Ectodermal cell (in vitro differentiated cells): ENCODE results near the gene CDH6.

Experiments used
- H3K27ac ChIP-seq: 2 replicates; pipeline ENCODE4 v1.7.0; 2013; ENCODE audit warnings: mild to moderate bottlenecking, low read depth, low read length; ENCODE audit not compliant: insufficient read depth, poor library complexity, severe bottlenecking
- H3K27me3 ChIP-seq: 2 replicates; pipeline ENCODE4 v1.7.0; 2013; ENCODE audit warnings: mild to moderate bottlenecking, low read length; ENCODE audit not compliant: insufficient read depth, control insufficient read depth, poor library complexity, severe bottlenecking
- H3K36me3 ChIP-seq: one replicate; pipeline ENCODE4 v1.7.0; 2013; ENCODE audit warnings: low read length; ENCODE audit not compliant: control insufficient read depth, insufficient read depth
- H3K4me1 ChIP-seq: one replicate; pipeline ENCODE4 v1.7.0; 2013; ENCODE audit warnings: low read length; ENCODE audit not compliant: control insufficient read depth, insufficient read depth
- H3K4me3 ChIP-seq: 2 replicates; pipeline ENCODE4 v1.7.0; 2013; ENCODE audit warnings: low read depth, low read length, control low read depth; ENCODE audit not compliant: insufficient read depth
- H3K9me3 ChIP-seq: 2 replicates; pipeline ENCODE4 v1.7.0; 2013; ENCODE audit warnings: mild to moderate bottlenecking, low read length, moderate library complexity; ENCODE audit not compliant: control insufficient read depth
- WGBS, 2 experiments: methylation state at CpG; one replicate each; pipeline ENCODE4 v1.1.7; 2013; ENCODE audit warnings: missing lambda C conversion rate in 2 of 2; 5-methylcytosine and 5-hydroxymethylcytosine counted together

The CDH6 gene

DNA sequence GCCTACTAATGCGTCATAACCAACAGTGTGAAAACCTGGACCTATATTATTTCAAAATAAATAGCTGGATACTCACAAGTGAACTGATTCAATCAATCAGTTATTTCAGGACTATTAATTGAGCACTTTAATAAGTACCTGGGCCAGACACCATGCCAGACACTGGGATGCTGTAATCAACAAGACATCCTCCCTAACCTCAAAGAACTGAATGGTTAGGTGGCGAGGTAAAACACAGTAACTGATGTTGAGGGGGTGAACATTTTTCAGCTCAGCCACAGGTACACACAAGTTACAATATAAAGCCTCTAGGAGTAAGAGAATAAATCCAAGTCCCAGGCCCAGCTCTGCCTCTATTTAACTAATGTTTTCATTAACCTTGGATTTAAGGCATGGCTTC, 24.0 kb downstream of the CDH6 start:
- H3K36me3 ChIP-seq, result no peaks in the 10 kb centered on the region
- no peak overlapping the region for H3K4me3 ChIP-seq
- H3K27me3 ChIP-seq, result no peaks in the 10 kb centered on the region
- no peaks in the 10 kb centered on the region for H3K9me3 ChIP-seq
- peaks cover 5% of the 10 kb centered on the region for H3K4me1 ChIP-seq
- H3K27ac ChIP-seq, result no peak overlapping the region
- WGBS, 2 experiments, result 94 to 100% methylated on average over 2 of the region's 2 CpGs

- H3K27ac ChIP-seq, result no peak overlapping the region
- 80 to 84% methylated on average over 3 of the region's 3 CpGs for WGBS, 2 experiments
- H3K27me3 ChIP-seq, result no peaks in the 10 kb centered on the region
- no peak overlapping the region for H3K4me3 ChIP-seq
- H3K36me3 ChIP-seq, result no peaks in the 10 kb centered on the region
- H3K9me3 ChIP-seq, result no peaks in the 10 kb centered on the region
- H3K4me1 ChIP-seq, result no peaks in the 10 kb centered on the region
Observed at GRCh38 chr5:31218978-31219377, 25.5 kb downstream of the CDH6 start.

DNA sequence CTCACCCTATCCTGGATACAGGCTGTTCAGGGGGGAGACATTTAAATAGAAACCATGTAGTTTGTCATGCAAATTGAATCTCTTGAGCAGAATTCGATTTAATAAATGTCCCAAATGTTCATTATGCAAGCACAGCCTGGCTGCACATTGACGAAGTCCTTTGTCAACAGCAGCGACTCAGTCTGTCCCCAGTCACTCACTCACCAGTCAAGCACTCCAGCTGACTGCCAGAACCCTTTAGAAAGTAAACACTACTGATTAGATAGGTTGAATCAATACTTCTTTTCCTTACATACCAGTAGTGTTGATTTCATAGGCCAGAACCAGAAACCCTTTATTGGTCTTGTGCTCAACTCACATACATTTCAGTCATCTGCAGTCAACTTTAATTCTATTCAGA, 27.5 kb downstream of the CDH6 start:
- 57 to 59% methylated on average over 3 of the region's 3 CpGs for WGBS, 2 experiments
- no peak overlapping the region for H3K4me3 ChIP-seq
- no peak overlapping the region for H3K27ac ChIP-seq
- no peaks in the 10 kb centered on the region for H3K4me1 ChIP-seq
- H3K27me3 ChIP-seq, result no peaks in the 10 kb centered on the region
- H3K9me3 ChIP-seq, result no peaks in the 10 kb centered on the region
- H3K36me3 ChIP-seq, result no peaks in the 10 kb centered on the region

DNA sequence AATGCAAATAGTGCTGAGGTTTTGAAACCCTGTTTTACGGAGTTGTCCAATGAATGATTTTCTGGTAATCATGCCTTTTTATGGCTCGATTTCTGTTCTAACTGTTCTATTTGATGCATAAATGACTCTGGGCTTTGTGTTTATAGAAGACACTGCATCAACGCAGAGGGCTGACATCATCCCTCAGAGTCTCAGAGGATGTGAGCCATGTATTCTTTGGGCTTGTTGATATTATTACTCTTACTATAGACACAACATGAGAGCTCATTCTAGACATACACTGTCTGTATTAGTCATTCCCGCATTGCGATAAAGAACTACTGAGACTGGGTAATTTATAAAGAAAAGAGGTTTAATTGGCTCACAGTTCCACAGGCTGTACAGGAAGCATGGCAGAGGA, 31.6 kb downstream of the CDH6 start:
- no peaks in the 10 kb centered on the region for H3K27me3 ChIP-seq
- no peaks in the 10 kb centered on the region for H3K4me1 ChIP-seq
- H3K27ac ChIP-seq, result no peak overlapping the region
- 95 to 96% methylated on average over 4 to 5 of the region's 5 CpGs for WGBS, 2 experiments
- no peaks in the 10 kb centered on the region for H3K9me3 ChIP-seq
- H3K36me3 ChIP-seq, result no peaks in the 10 kb centered on the region
- H3K4me3 ChIP-seq, result no peak overlapping the region

GRCh38 chr5:31225613-31226012, 32.1 kb downstream of the CDH6 start:
- Histone ChIP-seq H3K4me1 (no peaks in the 10 kb centered on the region), H3K27ac (no peak overlapping the region), H3K36me3 (no peaks in the 10 kb centered on the region), H3K27me3 (no peaks in the 10 kb centered on the region), H3K9me3 (no peaks in the 10 kb centered on the region), H3K4me3 (no peak overlapping the region)
- WGBS, 2 experiments, result 93 to 94% methylated on average over 3 of the region's 3 CpGs

- no peaks in the 10 kb centered on the region for H3K4me1 ChIP-seq
- H3K27ac ChIP-seq, result no peak overlapping the region
- 94 to 96% methylated on average over 5 of the region's 5 CpGs for WGBS, 2 experiments
- no peaks in the 10 kb centered on the region for H3K9me3 ChIP-seq
- no peak overlapping the region for H3K4me3 ChIP-seq
- no peaks in the 10 kb centered on the region for H3K36me3 ChIP-seq
- no peaks in the 10 kb centered on the region for H3K27me3 ChIP-seq
Observed at GRCh38 chr5:31226651-31227050, 33.2 kb downstream of the CDH6 start.

DNA sequence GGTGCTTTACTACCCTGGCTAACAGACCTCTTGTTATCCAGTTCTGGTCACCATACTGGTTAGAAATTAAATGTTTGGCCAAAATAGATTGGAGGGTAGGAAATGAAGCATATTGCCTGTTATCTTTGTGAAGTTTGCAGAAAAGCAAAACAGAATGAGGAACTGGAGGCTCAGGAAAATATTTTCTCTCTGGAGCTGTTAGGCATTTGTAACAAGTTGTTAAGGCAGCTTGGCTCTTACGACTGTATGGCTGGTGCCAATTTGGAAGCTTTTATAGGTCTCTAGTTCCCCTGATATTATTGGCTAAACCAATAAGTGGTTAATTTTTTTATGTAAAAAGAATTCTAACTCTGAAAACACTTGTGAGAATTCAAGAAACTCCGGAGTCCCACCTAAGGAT, 35.8 kb downstream of the CDH6 start:
- 88 to 97% methylated on average over 2 of the region's 2 CpGs for WGBS, 2 experiments
- H3K4me3 ChIP-seq, result no peak overlapping the region
- no peaks in the 10 kb centered on the region for H3K36me3 ChIP-seq
- H3K27me3 ChIP-seq, result no peaks in the 10 kb centered on the region
- H3K9me3 ChIP-seq, result no peaks in the 10 kb centered on the region
- no peak overlapping the region for H3K27ac ChIP-seq
- H3K4me1 ChIP-seq, result no peaks in the 10 kb centered on the region

DNA sequence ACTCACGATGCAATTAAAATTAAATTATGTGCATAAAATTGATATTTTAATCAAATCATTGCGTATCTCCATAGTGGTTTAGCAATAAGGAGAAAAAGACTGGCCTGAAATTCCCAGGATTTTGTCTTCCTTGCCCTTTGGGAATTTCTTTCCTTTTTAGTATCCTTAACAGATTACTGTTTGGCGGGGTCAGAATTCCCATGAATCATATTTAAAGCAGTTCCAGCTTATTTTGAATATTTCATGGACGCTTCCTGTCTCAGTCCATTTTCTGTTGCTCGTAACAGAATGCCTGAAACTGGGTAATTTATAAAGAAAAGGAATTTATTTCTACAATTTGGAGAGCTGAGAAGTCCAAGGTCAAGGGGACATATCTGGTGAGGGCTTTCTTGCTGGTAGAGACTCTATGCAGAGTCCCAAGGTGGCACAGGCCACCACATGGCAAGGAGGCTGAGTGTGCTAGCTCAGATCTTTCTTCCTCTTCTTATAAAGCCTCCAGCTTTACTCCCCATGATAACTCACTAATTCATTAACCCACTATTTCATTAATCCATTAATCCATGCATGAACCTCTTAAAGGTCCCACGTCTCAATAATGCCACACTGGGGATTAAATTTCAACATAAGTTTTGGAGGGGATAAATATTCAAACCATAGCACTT, 37.8 kb downstream of the CDH6 start:
- 88 to 95% methylated on average over 5 of the region's 6 CpGs for WGBS, 2 experiments
- Histone ChIP-seq H3K4me3 (no peak overlapping the region), H3K27ac (no peak overlapping the region), H3K9me3 (no peaks in the 10 kb centered on the region), H3K27me3 (no peaks in the 10 kb centered on the region), H3K36me3 (no peaks in the 10 kb centered on the region), H3K4me1 (no peaks in the 10 kb centered on the region)

GRCh38 chr5:31232273-31232888, 38.9 kb downstream of the CDH6 start:
- H3K4me1 ChIP-seq, result no peaks in the 10 kb centered on the region
- H3K36me3 ChIP-seq, result no peaks in the 10 kb centered on the region
- 15 to 18% methylated on average over 4 of the region's 4 CpGs for WGBS, 2 experiments
- H3K9me3 ChIP-seq, result no peaks in the 10 kb centered on the region
- H3K27ac ChIP-seq, result no peak overlapping the region
- H3K4me3 ChIP-seq, result no peak overlapping the region
- no peaks in the 10 kb centered on the region for H3K27me3 ChIP-seq

- no peak overlapping the region for H3K27ac ChIP-seq
- H3K27me3 ChIP-seq, result no peaks in the 10 kb centered on the region
- H3K4me3 ChIP-seq, result no peak overlapping the region
- H3K4me1 ChIP-seq, result no peaks in the 10 kb centered on the region
- H3K9me3 ChIP-seq, result no peaks in the 10 kb centered on the region
- 73 to 74% methylated on average over 2 to 3 of the region's 3 CpGs for WGBS, 2 experiments
- no peaks in the 10 kb centered on the region for H3K36me3 ChIP-seq
Observed at GRCh38 chr5:31235381-31235780, 41.9 kb downstream of the CDH6 start.
